Activated naive CD8-positive, alpha-beta T cell treated with anti-CD3 and anti-CD28 coated beads, Interleukin-2, amount 10 ng/mL, durations not matched to agents 7 days and 5 days (primary cell): ENCODE measurements around the gene SMARCA2. TPM values are rescaled to one million over a fixed set of nuclear protein-coding genes. Genes with fewer than 3 reads are reported as not detected.

Experiments used
- ATAC-seq: fragments of 150-1000 bp; cut with Tn5 transposase; one replicate; pipeline ENCODE4 v1.10.0; 2021; ENCODE audit warnings: low read depth, moderate library complexity
- POLR2A ChIA-PET: fragments of 350-600 bp; sonication (Branson Sonifier 250); formaldehyde crosslinking; loops from one replicate; lab custom pipeline; 2021; ENCODE audit warnings: antibody characterized with exemption; lab: Charles Lee
- DNase-seq: peaks from one replicate; pipeline ENCODE4 v3.0.0; 2021
- H3K27ac Mint-ChIP-seq: one replicate; pipeline ENCODE4 v1.8.0; 2022; ENCODE audit warnings: mild to moderate bottlenecking, mixed read lengths
- H3K27me3 Mint-ChIP-seq: one replicate; pipeline ENCODE4 v1.8.0; 2022; ENCODE audit warnings: mild to moderate bottlenecking, moderate library complexity, mixed read lengths
- H3K36me3 Mint-ChIP-seq: one replicate; pipeline ENCODE4 v1.8.0; 2021; ENCODE audit warnings: mild to moderate bottlenecking, mixed read lengths
- H3K4me1 Mint-ChIP-seq: one replicate; pipeline ENCODE4 v1.8.0; 2021; ENCODE audit warnings: mixed read lengths
- H3K4me3 Mint-ChIP-seq: one replicate; pipeline ENCODE4 v1.8.0; 2022; ENCODE audit warnings: mild to moderate bottlenecking, moderate library complexity, mixed read lengths
- H3K9me3 Mint-ChIP-seq: one replicate; pipeline ENCODE4 v1.8.0; 2021; ENCODE audit warnings: mixed read lengths
- total RNA-seq, 2 experiments: library from RNA; stranded (reverse); gene quantifications; one replicate each; pipeline ENCODE4 v1.2.3, GENCODE V29; 2021

SMARCA2 gene
- total RNA-seq, 2 experiments from 2014 or later, result 285 to 293 TPM

GRCh38 chr9:2060424-2060823, 45.3 kb downstream of the SMARCA2 start:
- POLR2A ChIA-PET, result no interaction called here
- H3K27me3 Mint-ChIP-seq, result no peaks in the 10 kb centered on the region
- DNase-seq (no peak), ATAC-seq (no peak)
- no peaks in the 10 kb centered on the region for H3K9me3 Mint-ChIP-seq
- no peak overlapping the region for H3K27ac Mint-ChIP-seq
- no peak overlapping the region for H3K4me3 Mint-ChIP-seq
- H3K36me3 Mint-ChIP-seq, result peaks cover 39% of the 10 kb centered on the region
- peaks cover 10% of the 10 kb centered on the region for H3K4me1 Mint-ChIP-seq

- H3K4me3 Mint-ChIP-seq, result no peak overlapping the region
- ATAC-seq (no peak), DNase-seq (no peak)
- POLR2A ChIA-PET, result interaction anchor here (1.4 kb wide), 1 partner anchor 51 kb away, joined by 4 read pairs; the partner anchor contains the start of gene SMARCA2
- no peaks in the 10 kb centered on the region for H3K9me3 Mint-ChIP-seq
- no peak overlapping the region for H3K27ac Mint-ChIP-seq
- no peaks in the 10 kb centered on the region for H3K27me3 Mint-ChIP-seq
- peaks cover 28% of the 10 kb centered on the region for H3K36me3 Mint-ChIP-seq
- H3K4me1 Mint-ChIP-seq, result peaks cover 3% of the 10 kb centered on the region
Observed at GRCh38 chr9:2065704-2066103, 50.6 kb downstream of the SMARCA2 start.

- DNase-seq (no peak), ATAC-seq (peak; percentile 33)
- no peaks in the 10 kb centered on the region for H3K27me3 Mint-ChIP-seq
- POLR2A ChIA-PET, result interaction anchor here (1.4 kb wide), 1 partner anchor 49 kb away, joined by 5 read pairs; no protein-coding TSS in a partner anchor
- no peak overlapping the region for H3K4me3 Mint-ChIP-seq
- no peak overlapping the region for H3K27ac Mint-ChIP-seq
- peaks cover 3% of the 10 kb centered on the region for H3K4me1 Mint-ChIP-seq
- H3K9me3 Mint-ChIP-seq, result no peaks in the 10 kb centered on the region
- peaks cover 25% of the 10 kb centered on the region for H3K36me3 Mint-ChIP-seq
Observed at GRCh38 chr9:2066312-2067273, 51.4 kb downstream of the SMARCA2 start.

GRCh38 chr9:2072752-2073405, 57.7 kb downstream of the SMARCA2 start:
- H3K36me3 Mint-ChIP-seq, result peaks cover 54% of the 10 kb centered on the region
- no peak overlapping the region for H3K4me3 Mint-ChIP-seq
- H3K27ac Mint-ChIP-seq, result no peak overlapping the region
- no peaks in the 10 kb centered on the region for H3K27me3 Mint-ChIP-seq
- POLR2A ChIA-PET, result no interaction called here
- H3K4me1 Mint-ChIP-seq, result peaks cover 6% of the 10 kb centered on the region
- no peaks in the 10 kb centered on the region for H3K9me3 Mint-ChIP-seq
- ATAC-seq, result no peak
- no peak for DNase-seq

- Mint-ChIP-seq H3K36me3 (peaks cover 52% of the 10 kb centered on the region), H3K9me3 (no peaks in the 10 kb centered on the region), H3K27me3 (no peaks in the 10 kb centered on the region), H3K27ac (no peak overlapping the region), H3K4me3 (no peak overlapping the region), H3K4me1 (peaks cover 7% of the 10 kb centered on the region)
- POLR2A ChIA-PET, result no interaction called here
- DNase-seq, result no peak
- ATAC-seq, result no peak
Observed at GRCh38 chr9:2082772-2083171, 67.6 kb downstream of the SMARCA2 start.

GRCh38 chr9:2083479-2083878, 68.3 kb downstream of the SMARCA2 start:
- H3K4me1 Mint-ChIP-seq, result peaks cover 8% of the 10 kb centered on the region
- POLR2A ChIA-PET, result no interaction called here
- peaks cover 54% of the 10 kb centered on the region for H3K36me3 Mint-ChIP-seq
- no peak overlapping the region for H3K4me3 Mint-ChIP-seq
- no peaks in the 10 kb centered on the region for H3K9me3 Mint-ChIP-seq
- no peak for DNase-seq
- ATAC-seq, result no peak
- no peaks in the 10 kb centered on the region for H3K27me3 Mint-ChIP-seq
- H3K27ac Mint-ChIP-seq, result no peak overlapping the region

GRCh38 chr9:2085716-2086115, 70.6 kb downstream of the SMARCA2 start:
- ATAC-seq, result no peak
- no peak overlapping the region for H3K4me3 Mint-ChIP-seq

GRCh38 chr9:2086116-2086515, 71.0 kb downstream of the SMARCA2 start:
- Mint-ChIP-seq H3K4me1 (peaks cover 14% of the 10 kb centered on the region), H3K36me3 (peaks cover 59% of the 10 kb centered on the region), H3K9me3 (no peaks in the 10 kb centered on the region), H3K27ac (no peak overlapping the region), H3K4me3 (no peak overlapping the region), H3K27me3 (no peaks in the 10 kb centered on the region)
- DNase-seq (no peak), ATAC-seq (no peak)
- POLR2A ChIA-PET, result no interaction called here

More at GRCh38 chr9:2085716-2086115, 70.6 kb downstream of the SMARCA2 start:
- Mint-ChIP-seq H3K27ac (no peak overlapping the region), H3K4me1 (peaks cover 14% of the 10 kb centered on the region), H3K9me3 (no peaks in the 10 kb centered on the region), H3K27me3 (no peaks in the 10 kb centered on the region), H3K36me3 (peaks cover 57% of the 10 kb centered on the region)
- POLR2A ChIA-PET, result no interaction called here
- no peak for DNase-seq

GRCh38 chr9:2086971-2087370, 71.8 kb downstream of the SMARCA2 start:
- DNase-seq (no peak), ATAC-seq (no peak)
- no peak overlapping the region for H3K4me3 Mint-ChIP-seq
- no peak overlapping the region for H3K27ac Mint-ChIP-seq
- no peaks in the 10 kb centered on the region for H3K9me3 Mint-ChIP-seq
- peaks cover 14% of the 10 kb centered on the region for H3K4me1 Mint-ChIP-seq
- H3K27me3 Mint-ChIP-seq, result no peaks in the 10 kb centered on the region
- H3K36me3 Mint-ChIP-seq, result peaks cover 61% of the 10 kb centered on the region
- POLR2A ChIA-PET, result no interaction called here

GRCh38 chr9:2087500-2088313, 72.6 kb downstream of the SMARCA2 start:
- ATAC-seq (peak; percentile 94), DNase-seq (no peak)
- Mint-ChIP-seq H3K27me3 (no peaks in the 10 kb centered on the region), H3K4me3 (no peak overlapping the region), H3K4me1 (peaks cover 14% of the 10 kb centered on the region), H3K36me3 (peaks cover 64% of the 10 kb centered on the region), H3K27ac (no peak overlapping the region), H3K9me3 (no peaks in the 10 kb centered on the region)
- POLR2A ChIA-PET, result no interaction called here

GRCh38 chr9:2093920-2094597, 78.9 kb downstream of the SMARCA2 start:
- H3K27me3 Mint-ChIP-seq, result no peaks in the 10 kb centered on the region
- H3K4me1 Mint-ChIP-seq, result peaks cover 5% of the 10 kb centered on the region
- POLR2A ChIA-PET, result interaction anchor here (0.6 kb wide), 1 partner anchor 662 kb away, joined by 6 read pairs; no protein-coding TSS in a partner anchor
- peaks cover 53% of the 10 kb centered on the region for H3K36me3 Mint-ChIP-seq
- H3K9me3 Mint-ChIP-seq, result no peaks in the 10 kb centered on the region
- no peak overlapping the region for H3K27ac Mint-ChIP-seq
- DNase-seq, result no peak
- no peak overlapping the region for H3K4me3 Mint-ChIP-seq
- ATAC-seq, result no peak

- Mint-ChIP-seq H3K4me1 (no peaks in the 10 kb centered on the region), H3K36me3 (peaks cover 46% of the 10 kb centered on the region), H3K9me3 (no peaks in the 10 kb centered on the region), H3K27me3 (no peaks in the 10 kb centered on the region), H3K4me3 (no peak overlapping the region), H3K27ac (no peak overlapping the region)
- DNase-seq, result no peak
- no peak for ATAC-seq
- POLR2A ChIA-PET, result no interaction called here
Observed at GRCh38 chr9:2096376-2096970, 81.3 kb downstream of the SMARCA2 start.
